Stimulated activated CD8-positive, alpha-beta memory T cell treated with anti-CD3 and anti-CD28 coated beads, Interleukin-15, amount 100 ng/mL, for 48 hours (primary cell): Measurements from ENCODE around the gene PPP2R3A.
A peak's percentile ranks its signal among the peaks of the same experiment; 100 is the strongest.

ENCODE experiments used
- DNase-seq, 2 donors: peaks; one replicate each; pipeline ENCODE4 v3.0.0-alpha.2; 2020; ENCODE audit warnings: low read depth in 2 of 2

PPP2R3A gene

GRCh38 chr3:136195258-136196063, 229.9 kb downstream of the PPP2R3A start:
- DNase-seq, result peak; percentile 67 to 70

DNA sequence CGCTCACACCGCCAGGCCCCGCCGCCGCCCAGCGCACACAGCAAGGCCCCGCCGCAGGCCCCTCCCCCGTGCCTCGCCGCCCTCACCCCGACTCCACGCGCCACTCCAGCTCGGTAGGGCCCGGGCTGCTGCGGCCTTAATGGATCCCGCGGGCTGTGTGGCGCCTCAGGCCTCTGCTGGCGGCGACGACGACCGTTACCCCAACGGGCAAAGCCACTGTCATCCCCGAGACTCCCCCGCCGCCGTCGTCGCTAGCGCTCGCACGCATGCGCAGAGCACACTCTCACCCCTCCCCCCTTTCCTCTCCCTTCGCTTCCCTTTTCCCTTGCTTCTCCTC, 230.5 kb downstream of the PPP2R3A start, which contains the start of gene MSL2:
Gene MSL2 (minus strand): TSS at position 272 of the 337 bp plus-strand sequence. CDS start 1,222 bp downstream, outside the sequence.
- no peak for DNase-seq

DNA sequence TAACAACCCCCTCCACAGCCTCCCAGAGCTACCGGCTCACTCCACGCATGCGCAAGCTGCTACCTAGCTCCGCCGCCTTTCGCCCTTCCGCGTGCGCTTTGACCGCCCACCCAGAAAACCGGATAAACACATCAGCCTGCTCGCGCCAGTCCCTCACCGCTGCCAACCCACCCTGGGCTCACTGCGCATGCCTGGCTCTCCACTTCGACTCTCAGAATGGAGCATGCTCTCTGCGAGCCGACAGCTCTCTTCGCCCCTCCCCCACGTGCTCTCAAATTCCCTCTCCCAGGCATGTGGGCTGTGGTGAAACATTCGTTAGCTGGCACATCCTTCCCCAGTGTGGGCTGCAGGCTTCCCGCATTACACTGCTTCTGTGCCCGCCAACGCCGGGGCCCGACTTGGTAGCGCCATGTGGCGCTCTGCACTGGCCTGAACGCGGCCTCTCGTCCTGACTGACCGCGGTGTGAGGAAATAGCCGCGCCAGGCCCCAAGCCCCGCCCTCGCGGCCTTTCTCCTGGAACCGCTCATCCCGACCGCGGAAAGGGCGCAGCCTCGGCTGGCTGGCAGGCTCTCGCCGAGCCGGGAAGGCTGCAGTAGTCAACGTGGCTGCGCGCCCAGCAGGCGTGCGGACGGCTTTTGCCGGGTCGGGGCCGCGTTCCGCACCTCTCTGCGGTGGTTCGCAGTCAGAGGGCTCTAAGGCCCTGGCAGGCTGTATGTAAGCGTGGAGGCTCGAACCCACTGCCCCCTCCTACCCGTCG, 231.1 kb downstream of the PPP2R3A start:
- DNase-seq, result peak; percentile 99

DNA sequence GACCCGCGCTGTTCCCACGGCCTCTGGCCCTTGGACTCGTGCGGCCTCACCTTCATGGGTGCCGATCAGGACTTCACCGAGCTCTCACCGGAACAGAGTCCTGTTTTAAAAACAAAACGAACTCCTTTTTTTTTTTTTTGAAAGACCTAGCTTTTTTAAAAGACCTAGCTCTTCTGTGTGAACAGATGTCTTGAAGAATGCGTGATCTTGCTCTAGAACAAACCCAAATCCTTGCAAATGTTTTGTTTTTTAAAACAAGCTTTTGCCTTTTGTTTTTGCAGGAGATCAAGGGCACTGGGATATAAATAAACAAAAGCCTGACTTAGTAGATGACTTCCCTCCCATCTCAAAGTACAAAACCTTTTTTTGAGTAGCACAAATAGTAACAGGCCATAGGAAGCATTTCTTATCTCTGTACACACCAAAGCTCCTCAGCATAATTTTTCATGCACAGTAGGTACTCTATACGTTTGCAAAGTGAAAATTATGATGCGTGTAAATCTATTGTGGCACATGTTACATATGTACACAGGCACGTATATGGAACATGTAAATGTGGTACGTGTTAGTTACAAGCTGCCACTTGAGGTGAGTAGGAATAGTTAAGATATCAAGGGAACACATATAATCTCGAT, 231.7 kb downstream of the PPP2R3A start:
- DNase-seq, result no peak
